WTC11 (cell line): Measurements from ENCODE around the gene ACKR3. TPM values are rescaled to one million over a fixed set of nuclear protein-coding genes. Genes with fewer than 3 reads are reported as not detected.

Experiments
- ATAC-seq: fragments of 200-7000 bp; cut with Tn5 transposase; 2 replicates; pipeline ENCODE4 v1.10.0; 2021; ENCODE audit warnings: mild to moderate bottlenecking, moderate library complexity
- CTCF ChIA-PET: fragments of 300-600 bp; sonication (Branson Sonifier 250); formaldehyde crosslinking; loops from one replicate; lab custom pipeline; 2021; ENCODE audit warnings: antibody characterized with exemption; lab: Charles Lee
- POLR2A ChIA-PET: fragments of 350-600 bp; sonication (Branson Sonifier 250); formaldehyde crosslinking; loops from one replicate; lab custom pipeline; 2021; ENCODE audit warnings: antibody characterized with exemption; lab: Charles Lee
- DNase-seq: peaks from one replicate; pipeline ENCODE4 v3.0.0; 2021; ENCODE audit warnings: low spot score
- H3K27ac Mint-ChIP-seq: 2 replicates; pipeline ENCODE4 v1.8.0; 2021; ENCODE audit warnings: mixed read lengths
- H3K27me3 Mint-ChIP-seq: 2 replicates; pipeline ENCODE4 v1.8.0; 2021; ENCODE audit warnings: low read depth, mild to moderate bottlenecking, moderate library complexity, mixed read lengths
- H3K36me3 Mint-ChIP-seq: 2 replicates; pipeline ENCODE4 v1.8.0; 2021; ENCODE audit warnings: mixed read lengths
- H3K4me1 Mint-ChIP-seq: 2 replicates; pipeline ENCODE4 v1.8.0; 2022; ENCODE audit warnings: mixed read lengths
- H3K4me3 Mint-ChIP-seq: 2 replicates; pipeline ENCODE4 v1.8.0; 2021; ENCODE audit warnings: mild to moderate bottlenecking, moderate library complexity, mixed read lengths
- H3K9me3 Mint-ChIP-seq: 2 replicates; pipeline ENCODE4 v1.8.0; 2021; ENCODE audit warnings: mixed read lengths
- ELF4 ChIP-seq: sonication (generic); formaldehyde crosslinking; IDR thresholded peaks from 2 replicates; pipeline ENCODE4 v1.8.1; 2022; ENCODE audit warnings: low read depth, mild to moderate bottlenecking, moderate library complexity, missing genetic modification reagents
- GABPB1 ChIP-seq: sonication (generic); formaldehyde crosslinking; IDR thresholded peaks from 2 replicates; pipeline ENCODE4 v1.8.1; 2023; ENCODE audit warnings: mild to moderate bottlenecking, missing genetic modification reagents
- JUN ChIP-seq: sonication (generic); formaldehyde crosslinking; IDR thresholded peaks from 2 replicates; pipeline ENCODE4 v1.8.0; 2023; ENCODE audit warnings: mild to moderate bottlenecking, missing genetic modification reagents
- NR3C1 ChIP-seq: sonication (generic); formaldehyde crosslinking; conservative IDR thresholded peaks from 2 replicates; pipeline ENCODE4 v1.8.1; 2023; ENCODE audit warnings: low read depth, mild to moderate bottlenecking, missing genetic modification reagents
- PRRX2 ChIP-seq: fragments of 250-450 bp; sonication (Bioruptor Pico); IDR thresholded peaks from 2 replicates; pipeline ENCODE4 v1.8.0; 2021; ENCODE audit warnings: mild to moderate bottlenecking
- SMAD4 ChIP-seq: sonication (generic); formaldehyde crosslinking; IDR thresholded peaks from 2 replicates; pipeline ENCODE4 v1.8.0; 2022; ENCODE audit warnings: mild to moderate bottlenecking, missing genetic modification reagents
- TEAD4 ChIP-seq: sonication (generic); formaldehyde crosslinking; IDR thresholded peaks from 2 replicates; pipeline ENCODE4 v1.8.0; 2022; ENCODE audit warnings: mild to moderate bottlenecking, missing genetic modification reagents
- total RNA-seq: library from RNA; stranded (reverse); gene quantifications from 3 replicates; pipeline ENCODE4 v1.2.3, GENCODE V29; 2021
- TF ChIP-seq, protein P1 (sequence below): fragments of 200-600 bp; IDR thresholded peaks from 2 replicates; pipeline ENCODE4 v1.8.0; 2022; ENCODE audit warnings: antibody characterized with exemption
- TF ChIP-seq, protein P2 (sequence below): fragments of 250-450 bp; sonication (Bioruptor Pico); IDR thresholded peaks from 2 replicates; pipeline ENCODE4 v1.8.0; 2021; ENCODE audit warnings: mild to moderate bottlenecking
- TF ChIP-seq, protein P3 (sequence below): sonication (generic); formaldehyde crosslinking; IDR thresholded peaks from 2 replicates; pipeline ENCODE4 v1.8.0; 2022; ENCODE audit warnings: missing genetic modification reagents
- TF ChIP-seq, protein P4 (sequence below): sonication (generic); formaldehyde crosslinking; conservative IDR thresholded peaks from 2 replicates; pipeline ENCODE4 v1.8.1; 2023; ENCODE audit warnings: mild to moderate bottlenecking, low read depth, missing genetic modification reagents, moderate library complexity
- TF ChIP-seq, protein P5 (sequence below): sonication (generic); formaldehyde crosslinking; IDR thresholded peaks from 2 replicates; pipeline ENCODE4 v1.8.0; 2023; ENCODE audit warnings: missing genetic modification reagents, mild to moderate bottlenecking, borderline replicate concordance

The ACKR3 gene
- total RNA-seq, 1 experiment from 2014 or later, result 1.3 TPM

DNA sequence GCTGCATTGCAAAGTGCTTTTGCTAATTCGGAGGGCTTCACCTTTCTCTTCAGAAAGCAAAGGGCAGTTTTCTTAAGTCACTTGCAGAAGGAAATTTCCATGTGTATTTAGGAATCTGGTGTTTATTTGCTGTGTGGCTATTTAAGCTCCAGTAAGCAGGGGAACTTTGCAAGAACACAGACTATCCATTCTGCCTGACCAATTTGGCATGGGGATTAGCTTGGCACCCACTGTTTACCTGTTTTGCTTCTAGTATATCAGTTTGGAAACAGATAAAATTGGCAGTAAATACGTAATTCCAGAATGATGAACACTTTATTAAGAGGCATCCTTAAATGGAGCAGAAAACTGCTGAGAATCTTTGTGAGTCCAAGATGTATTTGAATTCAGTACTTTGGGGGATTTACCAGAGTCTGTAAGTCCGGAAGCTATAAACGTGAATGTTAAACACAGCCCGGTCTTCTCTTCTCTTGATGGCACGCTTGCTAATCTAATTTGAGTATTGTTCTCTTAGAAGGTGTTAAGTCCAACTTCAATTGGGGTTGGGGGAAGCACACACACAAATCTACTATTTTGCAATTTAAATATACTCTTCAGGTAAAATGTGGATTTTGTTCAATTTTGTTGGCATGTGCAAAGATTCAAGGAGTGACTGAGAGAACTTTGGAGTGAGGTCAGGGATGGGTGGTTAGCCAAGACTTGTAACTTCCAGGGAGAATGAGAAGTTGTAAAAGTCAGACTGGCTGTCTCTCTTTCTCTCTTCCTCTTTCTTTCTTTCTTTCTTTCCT is 650 bp downstream of the ACKR3 start:
- H3K27ac Mint-ChIP-seq, result peak overlapping the region; percentile 68

DNA sequence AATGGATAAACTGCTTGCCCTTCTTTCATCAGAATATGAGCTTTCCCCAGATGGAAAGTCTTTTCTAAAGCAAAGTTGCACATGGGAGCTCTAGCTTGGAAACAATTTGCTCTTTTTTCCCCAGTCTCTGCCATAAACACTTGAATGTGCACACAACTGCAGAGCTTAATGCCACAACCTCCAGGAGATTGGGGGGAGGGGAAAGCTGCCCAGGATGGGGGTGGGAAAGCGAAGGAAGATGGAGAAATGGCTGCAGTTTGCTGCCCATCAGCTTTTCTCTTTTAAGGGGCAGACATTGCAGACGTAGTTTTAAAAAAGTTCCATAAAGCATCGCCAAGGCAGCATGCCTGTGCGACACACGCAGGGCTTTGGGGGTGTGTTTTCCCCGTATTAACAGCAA is 1.5 kb downstream of the ACKR3 start:
- ChIA-PET POLR2A (interaction anchor here (0.7 kb wide), 1 partner anchor 62 kb away, joined by 4 read pairs; no protein-coding TSS in a partner anchor), CTCF (interaction anchor here (0.6 to 3.0 kb wide), 4 partner anchors 9 to 825 kb away, joined by 3 to 32 read pairs (median 12); no protein-coding TSS in a partner anchor)
- no peak for ATAC-seq
- TF ChIP-seq GABPB1 (CRISPR knock-in tag), result no peak
- no peak for DNase-seq
- Mint-ChIP-seq H3K36me3 (no peaks in the 10 kb centered on the region), H3K9me3 (no peaks in the 10 kb centered on the region), H3K27ac (no peak overlapping the region), H3K4me1 (peaks cover 70% of the 10 kb centered on the region), H3K4me3 (peak overlapping the region; percentile 42), H3K27me3 (peaks cover 38% of the 10 kb centered on the region)

More for the DNA sequence above, 650 bp downstream of the ACKR3 start:
- H3K9me3 Mint-ChIP-seq, result no peaks in the 10 kb centered on the region
- H3K4me3 Mint-ChIP-seq, result peak overlapping the region; percentile 48
- peaks cover 72% of the 10 kb centered on the region for H3K4me1 Mint-ChIP-seq
- DNase-seq (no peak), ATAC-seq (no peak)
- POLR2A ChIA-PET, result no interaction called here
- H3K36me3 Mint-ChIP-seq, result no peaks in the 10 kb centered on the region
- peaks cover 46% of the 10 kb centered on the region for H3K27me3 Mint-ChIP-seq
- CTCF ChIA-PET, result interaction anchor here (0.5 to 3.0 kb wide), 21 partner anchors 8 to 489 kb away, joined by 3 to 32 read pairs (median 3); a partner anchor contains a TSS
- TF ChIP-seq, protein P1, sequence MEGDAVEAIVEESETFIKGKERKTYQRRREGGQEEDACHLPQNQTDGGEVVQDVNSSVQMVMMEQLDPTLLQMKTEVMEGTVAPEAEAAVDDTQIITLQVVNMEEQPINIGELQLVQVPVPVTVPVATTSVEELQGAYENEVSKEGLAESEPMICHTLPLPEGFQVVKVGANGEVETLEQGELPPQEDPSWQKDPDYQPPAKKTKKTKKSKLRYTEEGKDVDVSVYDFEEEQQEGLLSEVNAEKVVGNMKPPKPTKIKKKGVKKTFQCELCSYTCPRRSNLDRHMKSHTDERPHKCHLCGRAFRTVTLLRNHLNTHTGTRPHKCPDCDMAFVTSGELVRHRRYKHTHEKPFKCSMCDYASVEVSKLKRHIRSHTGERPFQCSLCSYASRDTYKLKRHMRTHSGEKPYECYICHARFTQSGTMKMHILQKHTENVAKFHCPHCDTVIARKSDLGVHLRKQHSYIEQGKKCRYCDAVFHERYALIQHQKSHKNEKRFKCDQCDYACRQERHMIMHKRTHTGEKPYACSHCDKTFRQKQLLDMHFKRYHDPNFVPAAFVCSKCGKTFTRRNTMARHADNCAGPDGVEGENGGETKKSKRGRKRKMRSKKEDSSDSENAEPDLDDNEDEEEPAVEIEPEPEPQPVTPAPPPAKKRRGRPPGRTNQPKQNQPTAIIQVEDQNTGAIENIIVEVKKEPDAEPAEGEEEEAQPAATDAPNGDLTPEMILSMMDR, result no peak
- TF ChIP-seq TEAD4, result no peak
- no peak for TF ChIP-seq PRRX2 (CRISPR knock-in tag)

DNA sequence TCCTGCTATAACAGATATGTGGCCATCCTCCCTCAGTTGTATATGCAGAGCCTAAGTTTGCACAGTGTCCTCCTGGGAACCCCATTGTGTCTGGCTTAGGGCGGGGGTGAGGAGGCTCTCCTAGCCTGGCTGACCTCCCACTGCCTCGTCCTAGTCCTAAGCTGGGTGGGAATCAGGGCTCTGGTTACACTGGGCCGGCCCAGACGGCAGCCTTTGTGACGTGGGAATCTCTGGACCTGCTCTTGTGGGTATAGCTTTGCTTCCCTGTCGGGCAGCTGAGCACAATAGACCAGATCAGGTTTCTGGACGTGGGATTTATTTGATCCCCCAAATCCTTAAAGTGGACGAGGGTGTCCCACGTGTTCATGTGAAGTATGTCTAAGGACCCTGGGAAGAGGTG is 2.9 kb downstream of the ACKR3 start:
- H3K27me3 Mint-ChIP-seq, result peaks cover 25% of the 10 kb centered on the region
- DNase-seq (no peak), ATAC-seq (peak; percentile 24)
- H3K4me3 Mint-ChIP-seq, result no peak overlapping the region
- H3K27ac Mint-ChIP-seq, result no peak overlapping the region
- peaks cover 67% of the 10 kb centered on the region for H3K4me1 Mint-ChIP-seq
- H3K36me3 Mint-ChIP-seq, result no peaks in the 10 kb centered on the region
- POLR2A ChIA-PET, result no interaction called here
- CTCF ChIA-PET, result interaction anchor here (1.1 to 3.0 kb wide), 2 partner anchors 10 to 60 kb away, joined by 4 to 20 read pairs; no protein-coding TSS in a partner anchor
- H3K9me3 Mint-ChIP-seq, result no peaks in the 10 kb centered on the region
- TF ChIP-seq, protein P2, sequence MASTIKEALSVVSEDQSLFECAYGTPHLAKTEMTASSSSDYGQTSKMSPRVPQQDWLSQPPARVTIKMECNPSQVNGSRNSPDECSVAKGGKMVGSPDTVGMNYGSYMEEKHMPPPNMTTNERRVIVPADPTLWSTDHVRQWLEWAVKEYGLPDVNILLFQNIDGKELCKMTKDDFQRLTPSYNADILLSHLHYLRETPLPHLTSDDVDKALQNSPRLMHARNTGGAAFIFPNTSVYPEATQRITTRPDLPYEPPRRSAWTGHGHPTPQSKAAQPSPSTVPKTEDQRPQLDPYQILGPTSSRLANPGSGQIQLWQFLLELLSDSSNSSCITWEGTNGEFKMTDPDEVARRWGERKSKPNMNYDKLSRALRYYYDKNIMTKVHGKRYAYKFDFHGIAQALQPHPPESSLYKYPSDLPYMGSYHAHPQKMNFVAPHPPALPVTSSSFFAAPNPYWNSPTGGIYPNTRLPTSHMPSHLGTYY (CRISPR knock-in tag), result no peak
- TF ChIP-seq, protein P3, sequence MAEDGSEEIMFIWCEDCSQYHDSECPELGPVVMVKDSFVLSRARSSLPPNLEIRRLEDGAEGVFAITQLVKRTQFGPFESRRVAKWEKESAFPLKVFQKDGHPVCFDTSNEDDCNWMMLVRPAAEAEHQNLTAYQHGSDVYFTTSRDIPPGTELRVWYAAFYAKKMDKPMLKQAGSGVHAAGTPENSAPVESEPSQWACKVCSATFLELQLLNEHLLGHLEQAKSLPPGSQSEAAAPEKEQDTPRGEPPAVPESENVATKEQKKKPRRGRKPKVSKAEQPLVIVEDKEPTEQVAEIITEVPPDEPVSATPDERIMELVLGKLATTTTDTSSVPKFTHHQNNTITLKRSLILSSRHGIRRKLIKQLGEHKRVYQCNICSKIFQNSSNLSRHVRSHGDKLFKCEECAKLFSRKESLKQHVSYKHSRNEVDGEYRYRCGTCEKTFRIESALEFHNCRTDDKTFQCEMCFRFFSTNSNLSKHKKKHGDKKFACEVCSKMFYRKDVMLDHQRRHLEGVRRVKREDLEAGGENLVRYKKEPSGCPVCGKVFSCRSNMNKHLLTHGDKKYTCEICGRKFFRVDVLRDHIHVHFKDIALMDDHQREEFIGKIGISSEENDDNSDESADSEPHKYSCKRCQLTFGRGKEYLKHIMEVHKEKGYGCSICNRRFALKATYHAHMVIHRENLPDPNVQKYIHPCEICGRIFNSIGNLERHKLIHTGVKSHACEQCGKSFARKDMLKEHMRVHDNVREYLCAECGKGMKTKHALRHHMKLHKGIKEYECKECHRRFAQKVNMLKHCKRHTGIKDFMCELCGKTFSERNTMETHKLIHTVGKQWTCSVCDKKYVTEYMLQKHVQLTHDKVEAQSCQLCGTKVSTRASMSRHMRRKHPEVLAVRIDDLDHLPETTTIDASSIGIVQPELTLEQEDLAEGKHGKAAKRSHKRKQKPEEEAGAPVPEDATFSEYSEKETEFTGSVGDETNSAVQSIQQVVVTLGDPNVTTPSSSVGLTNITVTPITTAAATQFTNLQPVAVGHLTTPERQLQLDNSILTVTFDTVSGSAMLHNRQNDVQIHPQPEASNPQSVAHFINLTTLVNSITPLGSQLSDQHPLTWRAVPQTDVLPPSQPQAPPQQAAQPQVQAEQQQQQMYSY (CRISPR knock-in tag), result no peak
- TF ChIP-seq SMAD4 (CRISPR knock-in tag) (no peak), NR3C1 (CRISPR knock-in tag) (no peak), JUN (CRISPR knock-in tag) (no peak), ELF4 (no peak), GABPB1 (CRISPR knock-in tag) (no peak)
- TF ChIP-seq, protein P1, result no peak
- TF ChIP-seq, protein P4, sequence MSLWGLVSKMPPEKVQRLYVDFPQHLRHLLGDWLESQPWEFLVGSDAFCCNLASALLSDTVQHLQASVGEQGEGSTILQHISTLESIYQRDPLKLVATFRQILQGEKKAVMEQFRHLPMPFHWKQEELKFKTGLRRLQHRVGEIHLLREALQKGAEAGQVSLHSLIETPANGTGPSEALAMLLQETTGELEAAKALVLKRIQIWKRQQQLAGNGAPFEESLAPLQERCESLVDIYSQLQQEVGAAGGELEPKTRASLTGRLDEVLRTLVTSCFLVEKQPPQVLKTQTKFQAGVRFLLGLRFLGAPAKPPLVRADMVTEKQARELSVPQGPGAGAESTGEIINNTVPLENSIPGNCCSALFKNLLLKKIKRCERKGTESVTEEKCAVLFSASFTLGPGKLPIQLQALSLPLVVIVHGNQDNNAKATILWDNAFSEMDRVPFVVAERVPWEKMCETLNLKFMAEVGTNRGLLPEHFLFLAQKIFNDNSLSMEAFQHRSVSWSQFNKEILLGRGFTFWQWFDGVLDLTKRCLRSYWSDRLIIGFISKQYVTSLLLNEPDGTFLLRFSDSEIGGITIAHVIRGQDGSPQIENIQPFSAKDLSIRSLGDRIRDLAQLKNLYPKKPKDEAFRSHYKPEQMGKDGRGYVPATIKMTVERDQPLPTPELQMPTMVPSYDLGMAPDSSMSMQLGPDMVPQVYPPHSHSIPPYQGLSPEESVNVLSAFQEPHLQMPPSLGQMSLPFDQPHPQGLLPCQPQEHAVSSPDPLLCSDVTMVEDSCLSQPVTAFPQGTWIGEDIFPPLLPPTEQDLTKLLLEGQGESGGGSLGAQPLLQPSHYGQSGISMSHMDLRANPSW (CRISPR knock-in tag), result no peak
- TF ChIP-seq, protein P5, sequence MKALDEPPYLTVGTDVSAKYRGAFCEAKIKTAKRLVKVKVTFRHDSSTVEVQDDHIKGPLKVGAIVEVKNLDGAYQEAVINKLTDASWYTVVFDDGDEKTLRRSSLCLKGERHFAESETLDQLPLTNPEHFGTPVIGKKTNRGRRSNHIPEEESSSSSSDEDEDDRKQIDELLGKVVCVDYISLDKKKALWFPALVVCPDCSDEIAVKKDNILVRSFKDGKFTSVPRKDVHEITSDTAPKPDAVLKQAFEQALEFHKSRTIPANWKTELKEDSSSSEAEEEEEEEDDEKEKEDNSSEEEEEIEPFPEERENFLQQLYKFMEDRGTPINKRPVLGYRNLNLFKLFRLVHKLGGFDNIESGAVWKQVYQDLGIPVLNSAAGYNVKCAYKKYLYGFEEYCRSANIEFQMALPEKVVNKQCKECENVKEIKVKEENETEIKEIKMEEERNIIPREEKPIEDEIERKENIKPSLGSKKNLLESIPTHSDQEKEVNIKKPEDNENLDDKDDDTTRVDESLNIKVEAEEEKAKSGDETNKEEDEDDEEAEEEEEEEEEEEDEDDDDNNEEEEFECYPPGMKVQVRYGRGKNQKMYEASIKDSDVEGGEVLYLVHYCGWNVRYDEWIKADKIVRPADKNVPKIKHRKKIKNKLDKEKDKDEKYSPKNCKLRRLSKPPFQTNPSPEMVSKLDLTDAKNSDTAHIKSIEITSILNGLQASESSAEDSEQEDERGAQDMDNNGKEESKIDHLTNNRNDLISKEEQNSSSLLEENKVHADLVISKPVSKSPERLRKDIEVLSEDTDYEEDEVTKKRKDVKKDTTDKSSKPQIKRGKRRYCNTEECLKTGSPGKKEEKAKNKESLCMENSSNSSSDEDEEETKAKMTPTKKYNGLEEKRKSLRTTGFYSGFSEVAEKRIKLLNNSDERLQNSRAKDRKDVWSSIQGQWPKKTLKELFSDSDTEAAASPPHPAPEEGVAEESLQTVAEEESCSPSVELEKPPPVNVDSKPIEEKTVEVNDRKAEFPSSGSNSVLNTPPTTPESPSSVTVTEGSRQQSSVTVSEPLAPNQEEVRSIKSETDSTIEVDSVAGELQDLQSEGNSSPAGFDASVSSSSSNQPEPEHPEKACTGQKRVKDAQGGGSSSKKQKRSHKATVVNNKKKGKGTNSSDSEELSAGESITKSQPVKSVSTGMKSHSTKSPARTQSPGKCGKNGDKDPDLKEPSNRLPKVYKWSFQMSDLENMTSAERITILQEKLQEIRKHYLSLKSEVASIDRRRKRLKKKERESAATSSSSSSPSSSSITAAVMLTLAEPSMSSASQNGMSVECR, result no peak
